Prostate gland (tissue), 2 donors: Measurements from ENCODE around the gene SIPA1L3. TPM values are rescaled to one million over a fixed set of nuclear protein-coding genes. Genes with fewer than 3 reads are reported as not detected.

Source experiments
- DNase-seq: peaks from one replicate; pipeline ENCODE4 v3.0.0-alpha.2; 2019; ENCODE audit warnings: low spot score
- H3K27ac ChIP-seq, 2 donors: fragments of 200-600 bp; sonication (generic); 2 replicates each; pipeline ENCODE4 v1.5.1; 2017 to 2019
- H3K27me3 ChIP-seq: fragments of 200-600 bp; sonication (generic); replicated peaks from 2 replicates; pipeline ENCODE4 v1.5.1; 2019; ENCODE audit not compliant: insufficient read depth
- H3K36me3 ChIP-seq, 2 donors: fragments of 200-600 bp; sonication (generic); 1 replicate in 1 of 2; 2 replicates in 1 of 2; pipeline versions ENCODE4 v1.5.1 to v1.8.1; 2017 to 2019
- H3K4me1 ChIP-seq: fragments of 200-600 bp; sonication (generic); replicated peaks from 2 replicates; pipeline ENCODE4 v1.5.1; 2019
- H3K4me3 ChIP-seq, 2 donors: fragments of 200-600 bp; sonication (generic); 2 replicates each; pipeline ENCODE4 v1.5.1; 2017 to 2019
- H3K9me3 ChIP-seq: fragments of 200-600 bp; sonication (generic); 2 replicates; pipeline ENCODE4 v1.5.1; 2017
- POLR2A ChIP-seq: fragments of 450-650 bp; IDR thresholded peaks from one replicate; pipeline ENCODE4 v1.6.1; 2016; ENCODE audit warnings: antibody characterized with exemption, mild to moderate bottlenecking
- POLR2AphosphoS5 ChIP-seq: sonication (generic); formaldehyde crosslinking; IDR thresholded peaks from one replicate; pipeline ENCODE4 v1.6.1; 2017; ENCODE audit warnings: antibody characterized with exemption
- WGBS: methylation state at CpG from one replicate; pipeline ENCODE4 v1.1.5; 2018; 5-methylcytosine and 5-hydroxymethylcytosine counted together
- intact Hi-C: fragments of 100-400 bp; cut with DNase I; formaldehyde crosslinking; loops from one replicate; pipeline ENCODE4 v1.14.2; 2022
- total RNA-seq, 2 donors: library from RNA; depleted of rRNA; stranded (reverse); fragments of >200 nt; gene quantifications; one replicate each; pipeline ENCODE4 v1.1.0, GENCODE V29; 2016
- TF ChIP-seq, protein P1 (sequence below), 4 experiments: fragments of 200-600 bp in 2 of 4; fragments of 450-650 bp in 2 of 4; sonication (generic) in 2 of 4; IDR thresholded peaks; 1 replicate in 3 of 4; 2 replicates in 1 of 4; pipeline ENCODE4 v1.5.1; 2016 to 2019; ENCODE audit warnings: antibody characterized with exemption in 4 of 4, mild to moderate bottlenecking in 2 of 4, moderate library complexity in 2 of 4

Gene SIPA1L3
- total RNA-seq, 2 donors from 2014 or later: 48.8 to 63.5 TPM

- H3K9me3 ChIP-seq: no peaks in the 10 kb centered on the region
- 81% methylated on average over 34 of the region's 36 CpGs for WGBS
- intact Hi-C loops: no loop called here
- TF ChIP-seq, protein P1, sequence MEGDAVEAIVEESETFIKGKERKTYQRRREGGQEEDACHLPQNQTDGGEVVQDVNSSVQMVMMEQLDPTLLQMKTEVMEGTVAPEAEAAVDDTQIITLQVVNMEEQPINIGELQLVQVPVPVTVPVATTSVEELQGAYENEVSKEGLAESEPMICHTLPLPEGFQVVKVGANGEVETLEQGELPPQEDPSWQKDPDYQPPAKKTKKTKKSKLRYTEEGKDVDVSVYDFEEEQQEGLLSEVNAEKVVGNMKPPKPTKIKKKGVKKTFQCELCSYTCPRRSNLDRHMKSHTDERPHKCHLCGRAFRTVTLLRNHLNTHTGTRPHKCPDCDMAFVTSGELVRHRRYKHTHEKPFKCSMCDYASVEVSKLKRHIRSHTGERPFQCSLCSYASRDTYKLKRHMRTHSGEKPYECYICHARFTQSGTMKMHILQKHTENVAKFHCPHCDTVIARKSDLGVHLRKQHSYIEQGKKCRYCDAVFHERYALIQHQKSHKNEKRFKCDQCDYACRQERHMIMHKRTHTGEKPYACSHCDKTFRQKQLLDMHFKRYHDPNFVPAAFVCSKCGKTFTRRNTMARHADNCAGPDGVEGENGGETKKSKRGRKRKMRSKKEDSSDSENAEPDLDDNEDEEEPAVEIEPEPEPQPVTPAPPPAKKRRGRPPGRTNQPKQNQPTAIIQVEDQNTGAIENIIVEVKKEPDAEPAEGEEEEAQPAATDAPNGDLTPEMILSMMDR (IDR thresholded peaks at IDR 0.05): no peak
- TF ChIP-seq POLR2AphosphoS5: no peak
- TF ChIP-seq POLR2A: no peak
- peaks cover 4% of the 10 kb centered on the region for H3K27me3 ChIP-seq
- no peak overlapping the region for H3K4me3 ChIP-seq
- no peak for DNase-seq
- peaks cover 0 to 4% of the 10 kb centered on the region in 2 donors for H3K36me3 ChIP-seq
- H3K27ac ChIP-seq: no peak overlapping the region
- H3K4me1 ChIP-seq: no peaks in the 10 kb centered on the region
Observed at GRCh38 chr19:38206006-38206745, 299.2 kb downstream of the SIPA1L3 start.

DNA sequence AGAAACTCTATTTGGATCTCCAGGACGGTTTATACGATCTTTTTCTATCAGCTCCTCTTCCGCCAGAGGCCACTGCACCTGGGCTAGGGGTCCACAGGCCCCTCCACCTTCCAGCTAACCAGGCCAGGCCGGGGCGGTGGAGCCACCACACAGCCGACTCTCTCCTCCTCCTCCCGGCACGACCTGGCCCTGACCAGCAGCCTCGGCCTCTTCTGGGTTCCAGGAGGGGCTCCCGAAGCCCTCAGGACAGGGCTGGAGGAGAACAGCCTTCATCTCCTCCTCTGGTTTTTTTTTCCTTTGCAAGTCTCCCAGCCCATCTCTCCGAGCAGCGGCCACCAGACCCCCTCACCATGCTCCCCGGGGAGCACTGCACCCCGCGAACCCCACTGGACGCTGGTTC lies 299.9 kb downstream of the SIPA1L3 start:
- peaks cover 4% of the 10 kb centered on the region for H3K27me3 ChIP-seq
- no peaks in the 10 kb centered on the region for H3K9me3 ChIP-seq
- H3K4me3 ChIP-seq: no peak overlapping the region
- TF ChIP-seq, protein P1 (IDR thresholded peaks at IDR 0.05): no peak
- TF ChIP-seq POLR2AphosphoS5 (no peak), POLR2A (no peak)
- H3K4me1 ChIP-seq: no peaks in the 10 kb centered on the region
- 87% methylated on average over 16 of the region's 16 CpGs for WGBS
- intact Hi-C loops: no loop called here
- peaks cover 0 to 4% of the 10 kb centered on the region in 2 donors for H3K36me3 ChIP-seq
- no peak for DNase-seq
- H3K27ac ChIP-seq: no peak overlapping the region

- TF ChIP-seq, protein P1 (IDR thresholded peaks at IDR 0.05): no peak
- TF ChIP-seq POLR2AphosphoS5 (no peak), POLR2A (no peak)
- H3K36me3 ChIP-seq: peaks cover 0 to 3% of the 10 kb centered on the region in 2 donors
- H3K27ac ChIP-seq: no peak overlapping the region
- H3K27me3 ChIP-seq: peaks cover 4% of the 10 kb centered on the region
- no peaks in the 10 kb centered on the region for H3K4me1 ChIP-seq
- 64% methylated on average over 12 of the region's 12 CpGs for WGBS
- H3K4me3 ChIP-seq: no peak overlapping the region
- intact Hi-C loops: no loop called here
- no peak for DNase-seq
- H3K9me3 ChIP-seq: no peaks in the 10 kb centered on the region
Observed at GRCh38 chr19:38207543-38207942, 300.5 kb downstream of the SIPA1L3 start.

DNA sequence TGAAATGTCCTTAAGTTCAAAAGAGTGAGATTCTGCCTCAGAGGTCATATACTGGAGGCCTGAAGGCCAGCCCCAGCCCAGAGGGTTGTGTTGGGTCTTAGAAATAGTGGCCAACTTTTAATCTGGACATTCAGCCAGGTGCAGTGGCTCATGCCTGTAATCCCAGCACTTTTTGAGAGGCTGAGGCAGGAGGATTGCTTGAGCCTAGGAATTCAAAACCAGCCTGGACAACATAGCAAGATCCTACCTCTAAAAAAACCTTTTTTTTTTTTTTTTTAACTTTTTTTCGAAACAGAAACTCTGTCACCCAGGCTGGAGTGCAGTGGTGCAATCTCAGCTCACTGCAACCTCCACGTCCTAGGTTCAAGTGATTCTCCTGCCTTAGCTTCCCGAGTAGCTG lies 301.6 kb downstream of the SIPA1L3 start:
- Histone ChIP-seq H3K36me3 (no peaks in the 10 kb centered on the region), H3K4me3 (no peak overlapping the region), H3K27ac (no peak overlapping the region), H3K4me1 (no peaks in the 10 kb centered on the region), H3K27me3 (peaks cover 6% of the 10 kb centered on the region), H3K9me3 (no peaks in the 10 kb centered on the region)
- intact Hi-C loops: no loop called here
- 96% methylated on average over 3 of the region's 3 CpGs for WGBS
- DNase-seq: no peak
- no peak for TF ChIP-seq POLR2AphosphoS5
- TF ChIP-seq POLR2A: no peak
- TF ChIP-seq, protein P1 (IDR thresholded peaks at IDR 0.05): no peak

- Histone ChIP-seq H3K4me3 (peak overlapping the region in 1 of 2 donors; percentile 7), H3K9me3 (no peaks in the 10 kb centered on the region), H3K4me1 (no peaks in the 10 kb centered on the region), H3K36me3 (no peaks in the 10 kb centered on the region), H3K27ac (peak overlapping the region; percentile 56 to 58), H3K27me3 (peaks cover 6% of the 10 kb centered on the region)
- DNase-seq: no peak
- TF ChIP-seq POLR2A: no peak
- 26% methylated on average over 5 of the region's 5 CpGs for whole genome bisulfite sequencing
- intact Hi-C loops: no loop called here
Observed at GRCh38 chr19:38209152-38209551, 302.1 kb downstream of the SIPA1L3 start.
